Measurements from ENCODE around the gene ICE2. TPM values are rescaled to one million over a fixed set of nuclear protein-coding genes. Genes with fewer than 3 reads are reported as not detected.
A peak's percentile ranks its signal among the peaks of the same experiment; 100 is the strongest.

The ICE2 gene
- total and polyA plus RNA-seq, 2 experiments from 2014 or later, result 64.2 to 64.3 TPM

DNA sequence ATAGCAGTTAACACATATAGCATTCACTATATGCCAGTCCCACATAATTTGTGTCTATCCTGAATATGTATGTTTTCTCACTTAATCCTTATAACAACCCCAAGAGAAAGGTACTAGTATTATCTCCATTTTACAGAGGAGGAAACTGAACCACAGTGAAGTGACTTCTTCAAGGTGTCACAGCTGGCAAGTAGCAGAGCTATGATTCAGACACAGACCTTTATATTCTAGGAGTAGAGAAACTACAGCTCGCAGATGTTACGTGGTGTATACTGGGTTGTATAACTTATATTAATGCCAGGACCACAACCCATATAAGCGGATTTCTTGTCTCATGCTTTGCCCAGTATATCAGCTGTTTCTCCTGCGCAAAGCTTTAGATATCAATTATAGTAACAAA lies 29.5 kb upstream of the ICE2 start (continued):
- TF ChIP-seq, protein P1, sequence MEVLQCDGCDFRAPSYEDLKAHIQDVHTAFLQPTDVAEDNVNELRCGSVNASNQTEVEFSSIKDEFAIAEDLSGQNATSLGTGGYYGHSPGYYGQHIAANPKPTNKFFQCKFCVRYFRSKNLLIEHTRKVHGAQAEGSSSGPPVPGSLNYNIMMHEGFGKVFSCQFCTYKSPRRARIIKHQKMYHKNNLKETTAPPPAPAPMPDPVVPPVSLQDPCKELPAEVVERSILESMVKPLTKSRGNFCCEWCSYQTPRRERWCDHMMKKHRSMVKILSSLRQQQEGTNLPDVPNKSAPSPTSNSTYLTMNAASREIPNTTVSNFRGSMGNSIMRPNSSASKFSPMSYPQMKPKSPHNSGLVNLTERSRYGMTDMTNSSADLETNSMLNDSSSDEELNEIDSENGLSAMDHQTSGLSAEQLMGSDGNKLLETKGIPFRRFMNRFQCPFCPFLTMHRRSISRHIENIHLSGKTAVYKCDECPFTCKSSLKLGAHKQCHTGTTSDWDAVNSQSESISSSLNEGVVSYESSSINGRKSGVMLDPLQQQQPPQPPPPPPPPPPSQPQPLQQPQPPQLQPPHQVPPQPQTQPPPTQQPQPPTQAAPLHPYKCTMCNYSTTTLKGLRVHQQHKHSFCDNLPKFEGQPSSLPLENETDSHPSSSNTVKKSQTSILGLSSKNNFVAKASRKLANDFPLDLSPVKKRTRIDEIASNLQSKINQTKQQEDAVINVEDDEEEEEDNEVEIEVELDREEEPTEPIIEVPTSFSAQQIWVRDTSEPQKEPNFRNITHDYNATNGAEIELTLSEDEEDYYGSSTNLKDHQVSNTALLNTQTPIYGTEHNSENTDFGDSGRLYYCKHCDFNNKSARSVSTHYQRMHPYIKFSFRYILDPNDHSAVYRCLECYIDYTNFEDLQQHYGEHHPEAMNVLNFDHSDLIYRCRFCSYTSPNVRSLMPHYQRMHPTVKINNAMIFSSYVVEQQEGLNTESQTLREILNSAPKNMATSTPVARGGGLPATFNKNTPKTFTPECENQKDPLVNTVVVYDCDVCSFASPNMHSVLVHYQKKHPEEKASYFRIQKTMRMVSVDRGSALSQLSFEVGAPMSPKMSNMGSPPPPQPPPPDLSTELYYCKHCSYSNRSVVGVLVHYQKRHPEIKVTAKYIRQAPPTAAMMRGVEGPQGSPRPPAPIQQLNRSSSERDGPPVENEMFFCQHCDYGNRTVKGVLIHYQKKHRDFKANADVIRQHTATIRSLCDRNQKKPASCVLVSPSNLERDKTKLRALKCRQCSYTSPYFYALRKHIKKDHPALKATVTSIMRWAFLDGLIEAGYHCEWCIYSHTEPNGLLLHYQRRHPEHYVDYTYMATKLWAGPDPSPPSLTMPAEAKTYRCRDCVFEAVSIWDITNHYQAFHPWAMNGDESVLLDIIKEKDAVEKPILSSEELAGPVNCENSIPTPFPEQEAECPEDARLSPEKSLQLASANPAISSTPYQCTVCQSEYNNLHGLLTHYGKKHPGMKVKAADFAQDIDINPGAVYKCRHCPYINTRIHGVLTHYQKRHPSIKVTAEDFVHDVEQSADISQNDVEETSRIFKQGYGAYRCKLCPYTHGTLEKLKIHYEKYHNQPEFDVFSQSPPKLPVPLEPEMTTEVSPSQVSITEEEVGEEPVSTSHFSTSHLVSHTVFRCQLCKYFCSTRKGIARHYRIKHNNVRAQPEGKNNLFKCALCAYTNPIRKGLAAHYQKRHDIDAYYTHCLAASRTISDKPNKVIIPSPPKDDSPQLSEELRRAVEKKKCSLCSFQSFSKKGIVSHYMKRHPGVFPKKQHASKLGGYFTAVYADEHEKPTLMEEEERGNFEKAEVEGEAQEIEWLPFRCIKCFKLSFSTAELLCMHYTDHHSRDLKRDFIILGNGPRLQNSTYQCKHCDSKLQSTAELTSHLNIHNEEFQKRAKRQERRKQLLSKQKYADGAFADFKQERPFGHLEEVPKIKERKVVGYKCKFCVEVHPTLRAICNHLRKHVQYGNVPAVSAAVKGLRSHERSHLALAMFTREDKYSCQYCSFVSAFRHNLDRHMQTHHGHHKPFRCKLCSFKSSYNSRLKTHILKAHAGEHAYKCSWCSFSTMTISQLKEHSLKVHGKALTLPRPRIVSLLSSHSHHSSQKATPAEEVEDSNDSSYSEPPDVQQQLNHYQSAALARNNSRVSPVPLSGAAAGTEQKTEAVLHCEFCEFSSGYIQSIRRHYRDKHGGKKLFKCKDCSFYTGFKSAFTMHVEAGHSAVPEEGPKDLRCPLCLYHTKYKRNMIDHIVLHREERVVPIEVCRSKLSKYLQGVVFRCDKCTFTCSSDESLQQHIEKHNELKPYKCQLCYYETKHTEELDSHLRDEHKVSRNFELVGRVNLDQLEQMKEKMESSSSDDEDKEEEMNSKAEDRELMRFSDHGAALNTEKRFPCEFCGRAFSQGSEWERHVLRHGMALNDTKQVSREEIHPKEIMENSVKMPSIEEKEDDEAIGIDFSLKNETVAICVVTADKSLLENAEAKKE (CRISPR knock-in tag; IDR thresholded peaks at IDR 0.05), result no peak

GRCh38 chr15:60507596-60508424 lies 28.9 kb upstream of the ICE2 start:
- H3K4me1 Mint-ChIP-seq, result peaks cover 2% of the 10 kb centered on the region; the same call in 1 of the 3 replicates
- Histone ChIP-seq H3K27ac (ENCODE audit: low read depth) (no peak overlapping the region), H4K20me1 (replicated peaks; ENCODE audit: insufficient read depth) (no peaks in the 10 kb centered on the region), H3K4me2 (no peak overlapping the region), H2AFZ (no peak overlapping the region), H3K36me3 (ENCODE audit: insufficient read depth) (no peaks in the 10 kb centered on the region), H3K4me3 (no peak overlapping the region), H3K9me2 (ENCODE audit: insufficient read depth) (no peaks in the 10 kb centered on the region), H3K4me1 (ENCODE audit: insufficient read depth) (no peaks in the 10 kb centered on the region), H3K27me3 (ENCODE audit: insufficient read depth) (no peaks in the 10 kb centered on the region), H3K79me2 (replicated peaks; ENCODE audit: insufficient read depth) (no peaks in the 10 kb centered on the region), H3F3A (replicated peaks; ENCODE audit: low read depth) (no peaks in the 10 kb centered on the region)
- H3K27ac Mint-ChIP-seq, result no peak overlapping the region
- H3K4me3 Mint-ChIP-seq, result no peak overlapping the region
- DNase-seq (ENCODE audit: low spot score) (peak; percentile 79), ATAC-seq (peak; percentile 86)
- TF ChIP-seq CTCF (conservative IDR thresholded peaks at IDR 0.05; ENCODE audit: low read depth in 2 of 2) (peak; percentile 95 to 99), CREB1 (CRISPR knock-in tag; IDR thresholded peaks at IDR 0.05; ENCODE audit: low read depth) (no peak)
- peaks cover 1% of the 10 kb centered on the region for H3K27me3 Mint-ChIP-seq (ENCODE audit: insufficient read depth, low read depth, poor library complexity)
- H3K9me3 Mint-ChIP-seq, result no peaks in the 10 kb centered on the region
- no peaks in the 10 kb centered on the region; the same call in 2 of the 3 replicates for H3K36me3 Mint-ChIP-seq (ENCODE audit: low read depth)

Data from GM23338 (cell line).